HG03108 (cell line): Measurements from ENCODE around the gene MCU.
"Not testable (repeated sequence)": the region's sequence is repeated elsewhere in the genome, so short reads cannot be mapped to it uniquely, and the experiment has no call there.

ENCODE experiments used
- ATAC-seq: cut with Tn5 transposase; IDR thresholded peaks from one replicate; pipeline ENCODE4 v1.9.1; 2021; ENCODE audit warnings: moderate library complexity; ENCODE audit not compliant: unreplicated experiment

Gene MCU, protein sequence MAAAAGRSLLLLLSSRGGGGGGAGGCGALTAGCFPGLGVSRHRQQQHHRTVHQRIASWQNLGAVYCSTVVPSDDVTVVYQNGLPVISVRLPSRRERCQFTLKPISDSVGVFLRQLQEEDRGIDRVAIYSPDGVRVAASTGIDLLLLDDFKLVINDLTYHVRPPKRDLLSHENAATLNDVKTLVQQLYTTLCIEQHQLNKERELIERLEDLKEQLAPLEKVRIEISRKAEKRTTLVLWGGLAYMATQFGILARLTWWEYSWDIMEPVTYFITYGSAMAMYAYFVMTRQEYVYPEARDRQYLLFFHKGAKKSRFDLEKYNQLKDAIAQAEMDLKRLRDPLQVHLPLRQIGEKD

GRCh38 chr10:72691863-72692743 lies at the start of gene MCU:
MCU (plus strand) TSS chr10:72692143; CDS start chr10:72692152, 9 bp downstream.
- ATAC-seq = peak; percentile 93

- no peak for ATAC-seq
These were observed 49.6 kb upstream of the MCU start for GRCh38 chr10:72642318-72642717.

DNA sequence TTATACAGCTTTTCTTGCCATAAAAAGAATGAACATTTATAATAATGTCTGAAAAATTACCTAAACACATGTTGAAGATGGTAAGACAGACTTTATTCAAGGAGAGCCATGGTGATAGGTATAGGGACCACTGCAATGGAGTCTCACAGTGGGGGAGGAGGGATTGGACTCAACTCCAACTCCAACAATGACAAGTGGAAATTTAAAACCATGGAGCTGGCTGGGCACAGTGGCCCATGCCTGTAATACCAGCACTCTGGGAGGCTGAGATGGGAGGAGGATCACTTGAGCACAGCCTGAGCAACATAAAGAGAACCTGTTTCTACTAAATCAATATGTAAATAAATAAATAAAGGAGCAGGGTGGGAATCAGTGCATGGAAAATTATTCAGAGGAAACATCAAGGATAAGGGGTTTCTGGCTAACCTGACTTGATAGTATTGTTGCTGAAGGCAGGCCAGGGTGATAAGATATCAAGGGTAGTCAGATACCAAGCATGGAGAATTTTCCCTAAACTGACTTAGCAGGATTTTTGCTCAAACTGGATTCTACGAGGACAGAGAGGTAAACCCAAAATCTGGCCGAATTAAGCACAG lies 46.6 kb upstream of the MCU start:
- no peak for ATAC-seq

- not testable (repeated sequence) for ATAC-seq
These were observed 45.0 kb upstream of the MCU start for GRCh38 chr10:72646971-72647370.

DNA sequence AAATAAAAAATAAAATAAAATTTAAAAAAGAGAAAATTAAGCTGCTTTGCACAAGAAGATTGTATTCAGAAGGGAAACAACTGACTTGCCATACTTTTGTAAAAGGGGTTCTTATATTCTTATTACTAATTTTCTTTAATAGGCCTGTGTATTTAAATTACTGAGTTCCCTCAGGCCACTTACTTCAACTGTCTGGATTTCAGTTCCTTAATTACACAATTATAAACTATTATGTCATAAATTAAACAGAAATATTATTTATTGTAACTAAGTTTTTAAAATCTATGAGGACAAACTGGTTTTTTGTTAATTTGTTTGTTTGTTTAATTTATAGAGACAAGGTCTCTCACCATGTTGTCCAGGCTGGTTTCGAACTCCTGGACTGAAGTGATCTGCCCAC lies 43.6 kb upstream of the MCU start:
- no peak for ATAC-seq

DNA sequence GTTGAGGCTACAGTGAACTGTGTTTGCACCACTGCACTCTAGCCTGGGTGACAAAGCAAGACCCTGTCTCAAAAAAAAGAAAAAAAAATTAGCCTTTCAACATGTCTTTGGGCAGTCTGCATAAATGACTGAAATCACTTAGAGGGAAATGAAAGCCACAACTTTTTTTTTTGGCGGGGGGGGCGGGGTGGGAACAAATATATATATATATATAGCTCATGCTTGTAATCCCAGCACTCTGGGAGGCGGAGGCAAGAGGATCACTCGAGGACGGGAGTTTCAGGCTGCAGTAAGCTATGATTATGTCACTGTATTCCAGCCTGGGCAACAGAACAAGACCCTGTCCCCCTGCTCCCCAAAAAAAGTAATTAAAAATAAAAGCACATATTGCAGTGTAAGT lies 42.7 kb upstream of the MCU start:
- no peak for ATAC-seq

DNA sequence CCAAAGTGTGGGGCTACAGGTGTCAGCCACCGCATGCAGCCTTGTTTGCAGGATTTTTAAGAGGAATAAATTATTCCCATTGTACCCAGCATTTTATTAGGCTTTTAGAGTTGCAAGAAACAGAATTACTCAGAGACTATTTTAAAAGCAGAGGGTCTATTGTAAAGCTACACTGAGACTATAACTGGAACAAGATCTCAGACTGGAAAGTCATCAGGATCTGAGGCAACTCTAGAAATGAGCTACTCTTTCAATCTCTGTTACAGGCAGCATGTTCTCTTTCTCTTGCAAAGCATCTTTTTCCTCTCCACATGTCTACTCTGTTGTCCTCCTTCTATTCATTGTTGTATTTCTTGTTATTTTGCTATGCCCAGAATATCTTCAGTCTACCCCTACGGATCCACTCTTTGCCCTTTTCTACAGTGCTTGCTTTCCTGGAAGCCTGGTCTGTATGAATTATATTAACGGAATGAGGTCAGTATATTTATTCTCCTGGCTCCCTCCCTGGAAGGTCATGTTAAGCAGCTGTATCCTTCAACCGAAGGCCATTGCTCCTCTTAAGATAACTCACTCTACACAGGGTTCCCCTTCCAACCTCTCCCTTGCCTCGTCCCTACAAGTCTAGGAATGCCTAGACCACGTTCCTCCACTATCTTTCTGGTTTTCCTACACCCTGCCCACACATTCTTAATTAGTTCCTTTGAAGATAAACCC lies 38.4 kb upstream of the MCU start:
- no peak for ATAC-seq

GRCh38 chr10:72654720-72655119 lies 37.2 kb upstream of the MCU start:
- no peak for ATAC-seq

DNA sequence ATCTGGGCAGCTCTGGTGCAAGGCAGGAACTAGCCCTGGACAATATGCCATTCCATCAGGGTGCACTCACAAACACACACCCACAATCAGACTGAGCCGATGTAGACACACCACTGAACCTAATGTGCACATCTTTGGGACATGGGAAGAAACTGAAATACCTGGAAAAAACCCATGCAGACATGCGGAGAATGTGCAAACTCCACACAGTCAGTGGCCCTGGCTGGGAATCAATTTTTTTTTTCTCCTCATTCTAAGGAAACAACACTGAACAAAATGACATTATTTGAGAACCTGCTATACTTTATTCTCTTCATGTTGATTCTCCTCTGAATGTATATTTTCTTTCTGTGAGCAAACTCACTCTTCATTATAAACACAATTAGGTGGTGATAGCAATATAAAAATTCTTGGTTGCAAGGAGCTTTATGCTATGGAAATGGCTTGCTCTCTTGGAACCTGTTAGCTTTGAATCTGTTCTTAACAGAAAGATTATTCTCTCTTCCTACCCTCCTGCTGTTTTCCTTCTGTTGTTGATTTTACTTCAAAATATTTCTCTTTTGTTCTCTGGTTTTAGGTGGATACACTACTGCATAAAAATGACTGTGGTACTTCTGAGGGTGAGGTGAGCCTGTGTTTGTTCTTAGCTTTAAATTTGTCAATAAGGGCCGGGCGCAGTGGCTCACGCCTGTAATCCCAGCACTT lies 33.1 kb upstream of the MCU start:
- no peak for ATAC-seq

GRCh38 chr10:72659694-72660093 lies 32.2 kb upstream of the MCU start:
- ATAC-seq = no peak

DNA sequence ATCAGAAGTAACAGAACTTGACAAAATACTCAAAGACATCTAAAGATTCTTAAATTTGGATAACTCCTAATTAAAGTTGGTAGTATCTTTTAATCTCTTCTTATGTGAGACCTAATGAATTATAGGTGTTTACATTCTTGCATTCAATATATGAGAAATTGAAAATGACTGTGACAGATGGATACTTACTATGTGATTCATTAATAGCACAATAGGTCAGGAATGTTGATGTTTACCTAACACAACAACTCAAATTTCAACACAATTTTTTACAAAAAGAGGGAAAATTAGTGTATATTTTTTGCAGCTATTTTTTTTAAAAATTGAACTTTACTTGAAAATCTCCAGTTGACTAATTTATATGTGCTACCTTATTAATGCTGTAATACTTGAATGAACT lies 31.7 kb upstream of the MCU start:
- no peak for ATAC-seq

DNA sequence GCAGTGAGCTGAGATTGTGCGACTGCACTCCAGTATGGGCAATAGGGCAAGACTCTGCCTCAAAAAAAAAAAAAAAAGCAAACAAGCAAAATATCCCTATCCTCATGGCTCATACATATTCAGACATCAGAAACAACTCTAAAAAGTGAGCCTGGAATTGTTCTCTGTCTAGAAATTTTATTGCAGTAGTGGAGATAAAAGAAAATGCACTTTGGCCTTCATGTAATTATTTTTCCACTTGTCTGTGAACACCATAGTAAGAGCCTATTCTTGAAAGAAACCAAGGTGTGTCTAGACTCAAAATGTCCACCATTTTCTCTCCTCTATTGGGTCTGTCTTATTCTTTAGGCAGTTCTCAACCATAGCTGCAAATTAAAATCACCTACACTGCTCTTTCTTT lies 30.5 kb upstream of the MCU start:
- ATAC-seq = no peak

DNA sequence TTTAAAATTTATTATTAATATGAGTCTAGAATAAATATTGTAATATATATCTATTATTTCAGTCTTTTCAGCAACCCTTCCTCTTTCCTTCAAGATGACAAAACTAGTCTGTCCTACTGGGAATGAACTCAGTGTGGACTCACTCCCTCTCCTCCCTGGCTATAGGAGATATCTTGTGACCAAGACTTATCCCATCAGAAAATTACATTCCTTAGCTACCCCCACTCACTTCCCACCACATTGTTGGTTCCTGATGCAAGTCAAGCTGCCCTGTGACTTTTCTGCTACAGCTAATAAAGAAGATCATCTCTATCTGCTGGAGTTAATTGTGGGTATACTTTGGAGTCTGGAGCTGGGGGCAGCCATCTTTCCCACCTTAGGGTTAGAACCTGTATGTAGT lies 28.0 kb upstream of the MCU start:
- no peak for ATAC-seq

DNA sequence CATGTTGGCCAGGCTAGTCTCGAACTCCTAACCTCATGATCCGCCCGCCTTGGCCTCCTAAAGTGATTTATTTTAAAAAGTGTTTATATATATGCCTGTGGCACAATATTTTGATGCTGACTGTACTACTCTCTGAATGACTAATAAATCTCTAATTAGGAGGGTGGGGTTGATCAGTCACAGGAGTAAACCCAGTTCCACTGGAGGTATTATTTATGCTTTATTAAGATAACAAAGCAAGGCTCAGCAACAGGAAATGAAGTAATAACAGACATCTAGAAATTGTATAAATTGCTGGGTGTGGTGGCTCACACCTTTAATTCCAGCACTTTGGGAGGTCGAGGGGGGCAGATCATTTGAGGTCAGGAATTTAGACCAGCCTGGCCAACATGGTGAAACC lies 26.0 kb upstream of the MCU start:
- no peak for ATAC-seq

GRCh38 chr10:72667207-72667864 lies 24.6 kb upstream of the MCU start:
- no peak for ATAC-seq

DNA sequence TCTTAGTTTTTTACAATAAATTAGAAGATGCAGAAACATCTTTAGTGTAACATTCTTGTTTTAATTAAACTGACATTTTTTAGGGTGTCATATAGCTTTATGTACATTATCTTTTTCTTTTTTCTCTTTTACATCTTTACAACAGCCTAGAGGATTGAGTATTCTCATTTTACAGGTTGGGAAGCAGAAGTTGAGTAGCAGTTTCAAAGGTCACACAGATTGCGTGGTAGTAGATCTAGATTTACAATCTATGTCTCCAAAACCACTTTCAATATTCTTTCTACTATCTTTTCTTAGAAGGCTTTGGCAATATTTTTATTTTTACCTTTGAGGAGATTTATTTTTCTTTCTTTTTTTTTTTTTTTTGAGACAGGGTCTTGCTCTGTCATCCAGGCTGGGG lies 18.7 kb upstream of the MCU start:
- ATAC-seq = no peak

DNA sequence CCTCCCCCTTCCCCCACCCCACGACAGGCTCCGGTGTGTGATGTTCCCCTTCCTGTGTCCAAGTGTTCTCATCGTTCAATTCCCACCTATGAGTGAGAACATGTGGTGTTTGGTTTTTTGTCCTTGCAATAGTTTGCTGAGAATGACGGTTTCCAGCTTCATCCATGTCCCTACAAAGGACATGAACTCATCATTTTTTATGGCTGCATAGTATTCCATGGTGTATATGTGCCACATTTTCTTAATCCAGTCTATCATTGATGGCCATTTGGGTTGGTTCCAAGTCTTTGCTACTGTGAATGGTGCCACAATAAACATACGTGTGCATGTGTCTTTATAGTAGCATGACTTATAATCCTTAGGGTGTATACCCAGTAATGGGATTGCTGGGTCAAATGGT lies 17.8 kb upstream of the MCU start:
- not testable (repeated sequence) for ATAC-seq

- ATAC-seq = no peak
These were observed 12.1 kb upstream of the MCU start for GRCh38 chr10:72679838-72680241.

GRCh38 chr10:72682638-72683037 lies 9.3 kb upstream of the MCU start:
- ATAC-seq = no peak
